ENCODE results near the gene TBX6. TPM values are rescaled to one million over a fixed set of nuclear protein-coding genes. Genes with fewer than 3 reads are reported as not detected.
"Not testable (repeated sequence)": the region's sequence is repeated elsewhere in the genome, so short reads cannot be mapped to it uniquely, and the experiment has no call there.

The TBX6 gene
- total and polyA plus RNA-seq, 10 of the 15 experiments (the other 5 are each of a cell fraction or from before 2014, with no cell fraction given): 0.08 to 0.90 (median 0.31) TPM; not detected in 2

DNA sequence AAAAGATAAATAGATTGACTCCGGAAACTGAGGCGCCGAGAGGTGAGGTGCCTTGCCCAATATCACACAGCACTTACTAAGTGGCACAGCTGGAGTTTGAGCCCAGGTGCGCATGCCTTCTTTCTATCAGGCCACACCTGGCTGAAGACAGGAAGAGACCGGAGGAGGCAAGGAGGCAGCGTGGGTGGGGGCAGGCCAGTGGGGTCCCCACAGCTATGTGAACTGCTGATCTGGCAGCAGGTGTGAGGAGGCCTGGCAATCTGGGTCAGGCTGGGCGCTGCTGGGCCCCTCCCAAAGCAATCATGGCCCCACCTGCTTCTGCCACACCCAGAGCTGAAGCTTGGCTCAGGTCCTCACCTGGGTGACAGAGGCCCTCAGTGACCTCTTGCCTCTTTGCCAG, 23.5 kb upstream of the TBX6 start:
- CTCF ChIA-PET: interaction anchor here (0.7 to 1.9 kb wide), 4 partner anchors 24 to 500 kb away, joined by 3 to 8 read pairs (median 6); partner anchors contain the start of gene TBX6
- intact Hi-C loops (cut with micrococcal nuclease; ENCODE audit: unreplicated experiment): no loop called here

GRCh38 chr16:30114833-30115232, 23.1 kb upstream of the TBX6 start:
- 89% methylated on average over 7 of the region's 7 CpGs for WGBS (ENCODE audit: insufficient coverage, insufficient replicate concordance, low lambda C conversion rate, missing lambda C conversion rate)

More for the DNA sequence above, 23.5 kb upstream of the TBX6 start:
- BruUV-seq (replicated peaks): no TSS peak
- ChIA-PET RAD21 (ENCODE audit: unreplicated experiment) (no interaction called here), POLR2A (interaction anchor here (0.5 to 1.4 kb wide), 3 partner anchors 13 to 65 kb away, joined by 4 to 8 read pairs (median 6); no protein-coding TSS in a partner anchor), SMC1A (ENCODE audit: uncharacterized antibody, unreplicated experiment) (interaction anchor here (0.7 kb wide), 1 partner anchor 256 kb away, joined by 3 read pairs; no protein-coding TSS in a partner anchor)
- DNase-seq (ENCODE audit: low read depth, low spot score) (no peak), ATAC-seq (no peak), FAIRE-seq (no peak)
- 47% methylated on average over 7 of the region's 7 CpGs for WGBS (ENCODE audit: insufficient coverage, insufficient replicate concordance, low lambda C conversion rate, missing lambda C conversion rate)
- in situ Hi-C loops (cut with MboI): no loop called here
- Histone ChIP-seq H3K4me3 (no peak overlapping the region), H3K4me2 (ENCODE audit: control insufficient read depth, insufficient read depth) (no peak overlapping the region), H3K79me2 (ENCODE audit: control insufficient read depth, insufficient read depth, low read length) (no peaks in the 10 kb centered on the region), H3K27ac (ENCODE audit: control insufficient read depth, insufficient read depth) (no peak overlapping the region), H2AFZ (ENCODE audit: control insufficient read depth, low read depth, low read length) (no peak overlapping the region), H3K9ac (ENCODE audit: control insufficient read depth, insufficient read depth, low read length) (no peak overlapping the region), H4K20me1 (ENCODE audit: control insufficient read depth, insufficient read depth) (no peaks in the 10 kb centered on the region), H3K9me3 (replicated peaks; ENCODE audit: control insufficient read depth, insufficient read depth, low read length) (no peaks in the 10 kb centered on the region), H3K4me1 (ENCODE audit: control insufficient read depth, insufficient read depth, low read length) (peaks cover 2% of the 10 kb centered on the region), H3K27me3 (replicated peaks in 1 of 2; ENCODE audit: control insufficient read depth in 2 of 2, insufficient read depth in 2 of 2, low read length in 1 of 2) (no peaks in the 10 kb centered on the region), H3K36me3 (ENCODE audit: control insufficient read depth in 2 of 2, insufficient read depth in 2 of 2, low read length in 1 of 2) (no peaks in the 10 kb centered on the region; a peak in 1 of 4 replicates)
- TF ChIP-seq TCF12 (IDR thresholded peaks at IDR 0.05; ENCODE audit: low read depth, low read length) (peak; percentile 48; the same call in 1 of the 2 replicates), NR2F1 (conservative IDR thresholded peaks at IDR 0.05) (no peak)

More at GRCh38 chr16:30114833-30115232, 23.1 kb upstream of the TBX6 start:
- SMC1A ChIA-PET (ENCODE audit: uncharacterized antibody, unreplicated experiment): interaction anchor here (0.7 kb wide), 1 partner anchor 256 kb away, joined by 3 read pairs; no protein-coding TSS in a partner anchor
- BruUV-seq (replicated peaks); FAIRE-seq; H3K4me2 ChIP-seq (ENCODE audit: control insufficient read depth, insufficient read depth); ATAC-seq; H2AFZ ChIP-seq (ENCODE audit: control insufficient read depth, low read depth, low read length); DNase-seq (ENCODE audit: low read depth, low spot score); H3K27me3 ChIP-seq (replicated peaks in 1 of 2; ENCODE audit: control insufficient read depth in 2 of 2, insufficient read depth in 2 of 2, low read length in 1 of 2); H3K36me3 ChIP-seq (ENCODE audit: control insufficient read depth in 2 of 2, insufficient read depth in 2 of 2, low read length in 1 of 2); H3K27ac ChIP-seq (ENCODE audit: control insufficient read depth, insufficient read depth); H3K9me3 ChIP-seq (replicated peaks; ENCODE audit: control insufficient read depth, insufficient read depth, low read length); H3K9ac ChIP-seq (ENCODE audit: control insufficient read depth, insufficient read depth, low read length); H3K4me3 ChIP-seq; H3K79me2 ChIP-seq (ENCODE audit: control insufficient read depth, insufficient read depth, low read length); H3K4me1 ChIP-seq (ENCODE audit: control insufficient read depth, insufficient read depth, low read length); in situ Hi-C loops (cut with MboI); H4K20me1 ChIP-seq (ENCODE audit: control insufficient read depth, insufficient read depth); intact Hi-C loops (cut with micrococcal nuclease; ENCODE audit: unreplicated experiment): not testable (repeated sequence)
- RAD21 ChIA-PET (ENCODE audit: unreplicated experiment): interaction anchor here (0.6 kb wide), 1 partner anchor 504 kb away, joined by 3 read pairs; no protein-coding TSS in a partner anchor
- POLR2A ChIA-PET: interaction anchor here (1.3 to 1.4 kb wide), 2 partner anchors 11 to 12 kb away, joined by 5 to 6 read pairs; no protein-coding TSS in a partner anchor
- CTCF ChIA-PET: interaction anchor here (0.6 to 1.9 kb wide), 4 partner anchors 23 to 500 kb away, joined by 3 to 8 read pairs (median 6); partner anchors contain the start of gene TBX6

All from GM12878 (cell line).